B cell (primary cell): ENCODE data around the gene ZNF516. TPM values are rescaled to one million over a fixed set of nuclear protein-coding genes. Genes with fewer than 3 reads are reported as not detected.

ENCODE experiments used
- ATAC-seq: fragments of 200-7000 bp; cut with Tn5 transposase; one replicate; pipeline ENCODE4 v1.10.0; 2021; ENCODE audit warnings: low read depth, mild to moderate bottlenecking, moderate number of reproducible peaks, moderate library complexity
- CTCF ChIA-PET: fragments of 350-600 bp; sonication (Branson Sonifier 250); formaldehyde crosslinking; loops from one replicate; lab custom pipeline; 2021; ENCODE audit warnings: antibody characterized with exemption, inconsistent platforms; lab: Charles Lee
- POLR2A ChIA-PET: fragments of 350-600 bp; sonication (Branson Sonifier 250); formaldehyde crosslinking; loops from one replicate; lab custom pipeline; 2021; ENCODE audit warnings: antibody characterized with exemption; lab: Charles Lee
- DNase-seq: peaks from one replicate; pipeline ENCODE4 v3.0.0; 2013
- H2AFZ ChIP-seq: 2 replicates; pipeline ENCODE4 v1.6.1; 2012; ENCODE audit warnings: mild to moderate bottlenecking, low read depth, low read length; ENCODE audit not compliant: insufficient read depth, poor library complexity, severe bottlenecking
- H3K27ac ChIP-seq, 2 donors: 1 replicate in 1 of 2; 2 replicates in 1 of 2; pipeline ENCODE4 v1.5.1; 2012 to 2013; ENCODE audit warnings: low read length in 2 of 2, mild to moderate bottlenecking in 2 of 2, moderate library complexity in 1 of 2
- H3K27me3 ChIP-seq, 4 experiments: fragments of 200-600 bp in 1 of 4; sonication (generic) in 1 of 4; replicated peaks in 1 of 4; 1 replicate in 2 of 4; 2 replicates in 2 of 4; pipeline versions ENCODE4 v1.6.1 to v1.7.0; 2013 to 2016; ENCODE audit warnings: low read length in 3 of 4, mild to moderate bottlenecking in 2 of 4, mixed read lengths in 1 of 4, moderate library complexity in 1 of 4; ENCODE audit not compliant: insufficient read depth in 4 of 4, control insufficient read depth in 3 of 4; ENCODE audit errors: control extremely low read depth in 1 of 4
- H3K36me3 ChIP-seq, 2 experiments: replicated peaks in 1 of 2; 1 replicate in 1 of 2; 2 replicates in 1 of 2; pipeline versions ENCODE4 v1.6.1 to v1.7.1; 2013; ENCODE audit warnings: low read length in 1 of 2; ENCODE audit not compliant: insufficient read depth in 2 of 2, control insufficient read depth in 1 of 2; ENCODE audit errors: control extremely low read depth in 1 of 2, extremely low read depth in 1 of 2
- H3K4me1 ChIP-seq, 2 donors: fragments of 200-600 bp in 1 of 2; sonication (generic) in 1 of 2; 1 replicate in 1 of 2; 2 replicates in 1 of 2; pipeline versions ENCODE4 v1.5.1 to v1.6.1; 2013 to 2017; ENCODE audit warnings: low read length in 2 of 2; ENCODE audit not compliant: control insufficient read depth in 2 of 2, insufficient read depth in 2 of 2
- H3K4me2 ChIP-seq: replicated peaks from 2 replicates; pipeline ENCODE3; 2012; ENCODE audit warnings: mild to moderate bottlenecking, low read depth, low read length; ENCODE audit not compliant: poor library complexity, severe bottlenecking
- H3K4me3 ChIP-seq, 5 experiments: fragments of 200-600 bp in 1 of 5; sonication (generic) in 1 of 5; 1 replicate in 3 of 5; 2 replicates in 2 of 5; pipeline versions ENCODE4 v1.5.1 to v1.7.0; 2011 to 2016; ENCODE audit warnings: low read length in 4 of 5, mild to moderate bottlenecking in 4 of 5, low read depth in 2 of 5, control low read depth in 1 of 5, moderate library complexity in 1 of 5; ENCODE audit not compliant: insufficient read depth in 1 of 5; ENCODE audit errors: control extremely low read depth in 1 of 5, extremely low read depth in 1 of 5
- H3K79me2 ChIP-seq: fragments of 200-600 bp; sonication (generic); one replicate; pipeline ENCODE4 v1.6.0; 2016; ENCODE audit warnings: low read length; ENCODE audit not compliant: control insufficient read depth, insufficient read depth
- H3K9ac ChIP-seq: fragments of 200-600 bp; sonication (generic); 2 replicates; pipeline ENCODE4 v1.6.1; 2017; ENCODE audit warnings: mild to moderate bottlenecking, low read length, moderate library complexity
- H3K9me3 ChIP-seq, 3 donors: one replicate each; pipeline versions ENCODE4 v1.6.1 to v1.7.1; 2013; ENCODE audit warnings: low read length in 2 of 3; ENCODE audit not compliant: control insufficient read depth in 2 of 3, insufficient read depth in 1 of 3; ENCODE audit errors: control extremely low read depth in 1 of 3
- H4K20me1 ChIP-seq: 2 replicates; pipeline ENCODE4 v1.6.0; 2012; ENCODE audit warnings: mild to moderate bottlenecking, low read length; ENCODE audit not compliant: insufficient read depth, control insufficient read depth, poor library complexity, severe bottlenecking
- H3K27ac Mint-ChIP-seq: one replicate; pipeline ENCODE4 v1.8.0; 2021; ENCODE audit warnings: mixed read lengths
- H3K27me3 Mint-ChIP-seq: one replicate; pipeline ENCODE4 v1.8.0; 2021; ENCODE audit warnings: mixed read lengths
- H3K4me1 Mint-ChIP-seq: one replicate; pipeline ENCODE4 v1.8.0; 2021; ENCODE audit warnings: mixed read lengths
- H3K4me3 Mint-ChIP-seq: one replicate; pipeline ENCODE4 v1.8.0; 2021; ENCODE audit warnings: mixed read lengths
- H3K9me3 Mint-ChIP-seq: one replicate; pipeline ENCODE4 v1.8.0; 2022; ENCODE audit warnings: mixed read lengths; ENCODE audit not compliant: insufficient read depth
- CTCF ChIP-seq: fragments of 200-600 bp; IDR thresholded peaks from one replicate; pipeline ENCODE4 v1.8.0; 2022; ENCODE audit warnings: antibody characterized with exemption, mild to moderate bottlenecking
- EZH2 ChIP-seq: IDR thresholded peaks from 2 replicates; pipeline ENCODE4 v1.6.1; 2012; ENCODE audit warnings: borderline replicate concordance, low read depth, mild to moderate bottlenecking, moderate library complexity, low read length; ENCODE audit not compliant: insufficient read depth, poor library complexity, severe bottlenecking
- WGBS: methylation state at CpG from one replicate; pipeline ENCODE4 v1.1.5; 2013; ENCODE audit warnings: missing lambda C conversion rate; ENCODE audit not compliant: insufficient coverage; 5-methylcytosine and 5-hydroxymethylcytosine counted together
- intact Hi-C: fragments of 100-400 bp; cut with micrococcal nuclease; formaldehyde crosslinking; loops from one replicate; pipeline ENCODE4 v1.10.0; 2022
- polyA plus RNA-seq: library from polyadenylated mRNA; depleted of rRNA; stranded (reverse); fragments of >200 nt; gene quantifications from 2 replicates; pipeline ENCODE4 v1.2.3, GENCODE V29; 2012
- total RNA-seq, 2 donors: library from RNA; stranded (reverse); fragments of 120-200 nt in 1 of 2; gene quantifications; 1 replicate in 1 of 2; 2 replicates in 1 of 2; pipeline versions ENCODE4 v1.2.3 to v1.2.4, GENCODE V29; 2013 to 2022

Gene ZNF516
- total and polyA plus RNA-seq, 2 donors (not counting 1 experiment from before 2014, with no cell fraction given) = 6.7 to 27.1 TPM

GRCh38 chr18:76384114-76384790 lies 110.8 kb downstream of the ZNF516 start:
- no peaks in the 10 kb centered on the region for H3K27me3 ChIP-seq
- ATAC-seq (no peak), DNase-seq (no peak)
- H3K36me3 ChIP-seq = peaks cover 0 to 7% of the 10 kb centered on the region in 2 experiments
- TF ChIP-seq CTCF = no peak
- TF ChIP-seq EZH2 = no peak
- ChIA-PET CTCF (no interaction called here), POLR2A (no interaction called here)
- H3K4me1 ChIP-seq = peaks cover 6 to 11% of the 10 kb centered on the region in 2 donors
- Mint-ChIP-seq H3K9me3 (no peaks in the 10 kb centered on the region), H3K27ac (no peak overlapping the region), H3K4me3 (no peak overlapping the region), H3K27me3 (no peaks in the 10 kb centered on the region), H3K4me1 (peaks cover 15% of the 10 kb centered on the region)
- H3K27ac ChIP-seq = no peak overlapping the region
- intact Hi-C loops = no loop called here
- H3K79me2 ChIP-seq = peaks cover 40% of the 10 kb centered on the region
- H3K4me2 ChIP-seq = no peak overlapping the region
- no peak overlapping the region for H2AFZ ChIP-seq
- peaks cover 0 to 12% (median 0%) of the 10 kb centered on the region in 3 donors for H3K9me3 ChIP-seq
- 88% methylated on average over 6 of the region's 30 CpGs for WGBS
- no peak overlapping the region for H3K4me3 ChIP-seq
- no peak overlapping the region for H3K9ac ChIP-seq
- H4K20me1 ChIP-seq = peaks cover 55% of the 10 kb centered on the region

- no peak overlapping the region for H3K4me2 ChIP-seq
- 82% methylated on average over 13 of the region's 13 CpGs for WGBS
- intact Hi-C loops = no loop called here
- ChIA-PET POLR2A (no interaction called here), CTCF (no interaction called here)
- DNase-seq (no peak), ATAC-seq (no peak)
- Mint-ChIP-seq H3K4me3 (no peak overlapping the region), H3K4me1 (peaks cover 14% of the 10 kb centered on the region), H3K27ac (no peak overlapping the region), H3K9me3 (no peaks in the 10 kb centered on the region), H3K27me3 (no peaks in the 10 kb centered on the region)
- no peak overlapping the region for H3K27ac ChIP-seq
- H4K20me1 ChIP-seq = peaks cover 49% of the 10 kb centered on the region
- peaks cover 34% of the 10 kb centered on the region for H3K79me2 ChIP-seq
- peaks cover 6 to 11% of the 10 kb centered on the region in 2 donors for H3K4me1 ChIP-seq
- TF ChIP-seq EZH2 = no peak
- no peak for TF ChIP-seq CTCF
- no peaks in the 10 kb centered on the region for H3K27me3 ChIP-seq
- peaks cover 0 to 6% of the 10 kb centered on the region in 2 experiments for H3K36me3 ChIP-seq
- H3K9me3 ChIP-seq = peaks cover 0 to 10% (median 0%) of the 10 kb centered on the region in 3 donors
- H3K9ac ChIP-seq = no peak overlapping the region
- no peak overlapping the region for H3K4me3 ChIP-seq
- H2AFZ ChIP-seq = no peak overlapping the region
Measured at GRCh38 chr18:76383636-76384035, 111.4 kb downstream of the ZNF516 start.
